ENCODE data around the gene INPP1. TPM values are rescaled to one million over a fixed set of nuclear protein-coding genes. Genes with fewer than 3 reads are reported as not detected.
"Not testable (repeated sequence)": the region's sequence is repeated elsewhere in the genome, so short reads cannot be mapped to it uniquely, and the experiment has no call there.

The INPP1 gene
- 10 to 100 TPM; 13.3 to 17.7 (median 15.5) TPM for polyA plus RNA-seq (ENCODE audit: insufficient read length in 4 of 4)

- peak in 2 of 4 donors; percentile 20 to 53 for DNase-seq (ENCODE audit: low read depth in 4 of 4, low spot score in 3 of 4)
These were observed at the start of gene INPP1 for GRCh38 chr2:190343536-190344275. Gene INPP1, plus strand, starts transcription at chr2:190343589. Its CDS starts 16,514 bp downstream, at chr2:190360103.

- not testable (repeated sequence) for DNase-seq (ENCODE audit: low read depth in 4 of 4, low spot score in 3 of 4)
These were observed 45.5 kb upstream of the INPP1 start for GRCh38 chr2:190297880-190298279.

GRCh38 chr2:190301032-190301431, 42.4 kb upstream of the INPP1 start:
- no peak for DNase-seq (ENCODE audit: low read depth in 4 of 4, low spot score in 3 of 4)

GRCh38 chr2:190302052-190302451, 41.3 kb upstream of the INPP1 start:
- DNase-seq (ENCODE audit: low read depth in 4 of 4, low spot score in 3 of 4): no peak

- no peak for DNase-seq (ENCODE audit: low read depth in 4 of 4, low spot score in 3 of 4)
These were observed 39.7 kb upstream of the INPP1 start for GRCh38 chr2:190303647-190304046.

GRCh38 chr2:190304404-190304803, 39.0 kb upstream of the INPP1 start:
- DNase-seq (ENCODE audit: low read depth in 4 of 4, low spot score in 3 of 4): no peak

GRCh38 chr2:190308031-190308430, 35.4 kb upstream of the INPP1 start:
- no peak for DNase-seq (ENCODE audit: low read depth in 4 of 4, low spot score in 3 of 4)

- no peak for DNase-seq (ENCODE audit: low read depth in 4 of 4, low spot score in 3 of 4)
These were observed 31.3 kb upstream of the INPP1 start for GRCh38 chr2:190311893-190312634.

- not testable (repeated sequence) for DNase-seq (ENCODE audit: low read depth in 4 of 4, low spot score in 3 of 4)
These were observed 30.8 kb upstream of the INPP1 start for GRCh38 chr2:190312635-190313025.

- no peak for DNase-seq (ENCODE audit: low read depth in 4 of 4, low spot score in 3 of 4)
These were observed 29.5 kb upstream of the INPP1 start for GRCh38 chr2:190313880-190314279.

- no peak for DNase-seq (ENCODE audit: low read depth in 4 of 4, low spot score in 3 of 4)
These were observed 28.1 kb upstream of the INPP1 start for GRCh38 chr2:190315273-190315672.

- no peak for DNase-seq (ENCODE audit: low read depth in 4 of 4, low spot score in 3 of 4)
These were observed 24.9 kb upstream of the INPP1 start for GRCh38 chr2:190318514-190318913.

GRCh38 chr2:190318931-190319554, 24.3 kb upstream of the INPP1 start:
- DNase-seq (ENCODE audit: low read depth in 4 of 4, low spot score in 3 of 4): peak; percentile 6 to 33 (median 20)

GRCh38 chr2:190319555-190320498, 23.6 kb upstream of the INPP1 start, which contains the start of gene HIBCH:
Gene HIBCH, minus strand, starts transcription at chr2:190319826. Its CDS starts 76 bp downstream, at chr2:190319750.
- peak; percentile 95 to 97 (median 97) for DNase-seq (ENCODE audit: low read depth in 4 of 4, low spot score in 3 of 4)

GRCh38 chr2:190320696-190321095, 22.7 kb upstream of the INPP1 start:
- DNase-seq (ENCODE audit: low read depth in 4 of 4, low spot score in 3 of 4): no peak

GRCh38 chr2:190323406-190323805, 20.0 kb upstream of the INPP1 start:
- no peak for DNase-seq (ENCODE audit: low read depth in 4 of 4, low spot score in 3 of 4)

GRCh38 chr2:190325588-190325987, 17.8 kb upstream of the INPP1 start:
- DNase-seq (ENCODE audit: low read depth in 4 of 4, low spot score in 3 of 4): no peak

- no peak for DNase-seq (ENCODE audit: low read depth in 4 of 4, low spot score in 3 of 4)
These were observed 15.4 kb upstream of the INPP1 start for GRCh38 chr2:190327867-190328572.

- no peak for DNase-seq (ENCODE audit: low read depth in 4 of 4, low spot score in 3 of 4)
These were observed 14.7 kb upstream of the INPP1 start for GRCh38 chr2:190328573-190329147.

All from right renal pelvis (tissue), 4 donors.